Vagina (tissue), 2 donors: Measurements from ENCODE around the gene PTPRN2. TPM values are rescaled to one million over a fixed set of nuclear protein-coding genes. Genes with fewer than 3 reads are reported as not detected.

Source experiments
- DNase-seq, 2 donors: peaks; one replicate each; pipeline ENCODE4 v3.0.0-alpha.2; 2017; ENCODE audit errors: extremely low spot score in 2 of 2
- H3K27ac ChIP-seq: fragments of 200-600 bp; sonication (generic); one replicate; pipeline ENCODE4 v1.5.1; 2019
- H3K27me3 ChIP-seq: fragments of 200-600 bp; sonication (generic); one replicate; pipeline ENCODE4 v1.5.1; 2019
- H3K36me3 ChIP-seq, 2 donors: fragments of 200-600 bp; sonication (generic); one replicate each; pipeline ENCODE4 v1.5.1; 2017 to 2019
- H3K4me1 ChIP-seq: fragments of 200-600 bp; sonication (generic); one replicate; pipeline ENCODE4 v1.5.1; 2019
- H3K4me3 ChIP-seq, 2 donors: fragments of 200-600 bp; sonication (generic); 1 replicate in 1 of 2; 2 replicates in 1 of 2; pipeline ENCODE4 v1.5.1; 2016 to 2019
- H3K9me3 ChIP-seq: fragments of 200-600 bp; sonication (generic); one replicate; pipeline ENCODE4 v1.5.1; 2019
- CTCF ChIP-seq, 3 experiments: fragments of 450-650 bp in 2 of 3; fragments of 200-600 bp in 1 of 3; sonication (generic) in 1 of 3; IDR thresholded peaks; one replicate each; pipeline ENCODE4 v1.5.1; 2017 to 2019; ENCODE audit warnings: antibody characterized with exemption in 3 of 3, mild to moderate bottlenecking in 2 of 3, moderate library complexity in 2 of 3
- POLR2A ChIP-seq, 2 donors: fragments of 450-650 bp; IDR thresholded peaks; one replicate each; pipeline ENCODE4 v1.6.1; 2017; ENCODE audit warnings: antibody characterized with exemption in 2 of 2, mild to moderate bottlenecking in 2 of 2, moderate library complexity in 2 of 2
- POLR2AphosphoS5 ChIP-seq, 2 donors: sonication (generic); formaldehyde crosslinking; IDR thresholded peaks; one replicate each; pipeline ENCODE4 v1.9.0; 2017; ENCODE audit warnings: antibody characterized with exemption in 2 of 2, mild to moderate bottlenecking in 2 of 2, low read depth in 1 of 2; ENCODE audit not compliant: insufficient read depth in 1 of 2
- intact Hi-C: fragments of 100-400 bp; cut with DNase I; formaldehyde crosslinking; loops from one replicate; pipeline ENCODE4 v1.15.1; 2023
- total RNA-seq: library from RNA; depleted of rRNA; stranded (reverse); fragments of >200 nt; gene quantifications from one replicate; pipeline ENCODE4 v1.2.3, GENCODE V29; 2016

Gene PTPRN2
- total RNA-seq, 1 donor from 2014 or later, result 7.4 TPM

GRCh38 chr7:157523371-157523765 is 1064.3 kb downstream of the PTPRN2 start:
- intact Hi-C loops, result no loop called here

GRCh38 chr7:157522954-157523353 is 1064.7 kb downstream of the PTPRN2 start:
- TF ChIP-seq POLR2A (IDR thresholded peaks at IDR 0.05) (no peak), POLR2AphosphoS5 (IDR thresholded peaks at IDR 0.05; ENCODE audit: insufficient read depth in 1 of 2, low read depth in 1 of 2) (no peak), CTCF (IDR thresholded peaks at IDR 0.05) (no peak)
- Histone ChIP-seq H3K36me3 (no peaks in the 10 kb centered on the region), H3K27me3 (no peaks in the 10 kb centered on the region), H3K9me3 (no peaks in the 10 kb centered on the region), H3K27ac (no peak overlapping the region), H3K4me3 (no peak overlapping the region), H3K4me1 (no peaks in the 10 kb centered on the region)
- DNase-seq, result no peak
- intact Hi-C loops, result no loop called here

More at GRCh38 chr7:157523371-157523765, 1064.3 kb downstream of the PTPRN2 start:
- DNase-seq, result no peak
- H3K4me3 ChIP-seq, result no peak overlapping the region
- no peaks in the 10 kb centered on the region for H3K4me1 ChIP-seq
- H3K36me3 ChIP-seq, result no peaks in the 10 kb centered on the region
- TF ChIP-seq CTCF (IDR thresholded peaks at IDR 0.05) (no peak), POLR2AphosphoS5 (IDR thresholded peaks at IDR 0.05; ENCODE audit: insufficient read depth in 1 of 2, low read depth in 1 of 2) (no peak), POLR2A (IDR thresholded peaks at IDR 0.05) (no peak)
- H3K27ac ChIP-seq, result no peak overlapping the region
- H3K27me3 ChIP-seq, result no peaks in the 10 kb centered on the region
- H3K9me3 ChIP-seq, result no peaks in the 10 kb centered on the region

GRCh38 chr7:157522189-157522588 is 1065.4 kb downstream of the PTPRN2 start:
- H3K4me1 ChIP-seq, result no peaks in the 10 kb centered on the region
- no peak for DNase-seq
- H3K27ac ChIP-seq, result no peak overlapping the region
- H3K36me3 ChIP-seq, result no peaks in the 10 kb centered on the region
- no peaks in the 10 kb centered on the region for H3K9me3 ChIP-seq
- TF ChIP-seq POLR2A (IDR thresholded peaks at IDR 0.05) (no peak), POLR2AphosphoS5 (IDR thresholded peaks at IDR 0.05; ENCODE audit: insufficient read depth in 1 of 2, low read depth in 1 of 2) (no peak), CTCF (IDR thresholded peaks at IDR 0.05) (no peak)
- H3K4me3 ChIP-seq, result no peak overlapping the region
- no peaks in the 10 kb centered on the region for H3K27me3 ChIP-seq
- intact Hi-C loops, result no loop called here

GRCh38 chr7:157521752-157522151 is 1065.9 kb downstream of the PTPRN2 start:
- TF ChIP-seq POLR2AphosphoS5 (IDR thresholded peaks at IDR 0.05; ENCODE audit: insufficient read depth in 1 of 2, low read depth in 1 of 2), result no peak
- TF ChIP-seq CTCF (IDR thresholded peaks at IDR 0.05), result no peak
- no peak for TF ChIP-seq POLR2A (IDR thresholded peaks at IDR 0.05)
- no peak overlapping the region for H3K27ac ChIP-seq
- H3K4me1 ChIP-seq, result no peaks in the 10 kb centered on the region
- no peaks in the 10 kb centered on the region for H3K9me3 ChIP-seq
- H3K27me3 ChIP-seq, result no peaks in the 10 kb centered on the region
- H3K36me3 ChIP-seq, result no peaks in the 10 kb centered on the region
- H3K4me3 ChIP-seq, result no peak overlapping the region
- DNase-seq, result no peak
- intact Hi-C loops, result no loop called here

- Histone ChIP-seq H3K27me3 (no peaks in the 10 kb centered on the region), H3K27ac (no peak overlapping the region), H3K4me1 (no peaks in the 10 kb centered on the region), H3K4me3 (no peak overlapping the region), H3K36me3 (no peaks in the 10 kb centered on the region), H3K9me3 (no peaks in the 10 kb centered on the region)
- no peak for DNase-seq
- intact Hi-C loops, result no loop called here
- TF ChIP-seq POLR2AphosphoS5 (IDR thresholded peaks at IDR 0.05; ENCODE audit: insufficient read depth in 1 of 2, low read depth in 1 of 2) (no peak), CTCF (IDR thresholded peaks at IDR 0.05) (no peak), POLR2A (IDR thresholded peaks at IDR 0.05) (no peak)
Observed at GRCh38 chr7:157521061-157521731, 1066.4 kb downstream of the PTPRN2 start.
